Activated naive CD8-positive, alpha-beta T cell treated with anti-CD3 and anti-CD28 coated beads, Interleukin-2, amount 50 U/mL, for 24 hours (primary cell): ENCODE measurements around the gene CALN1.

Source experiments
- ATAC-seq: fragments of 150-1000 bp; cut with Tn5 transposase; one replicate; pipeline ENCODE4 v1.10.0; 2021
- DNase-seq: peaks from one replicate; pipeline ENCODE4 v3.0.0; 2021
- H3K27ac Mint-ChIP-seq: one replicate; pipeline ENCODE4 v1.8.0; 2021; ENCODE audit warnings: mild to moderate bottlenecking, mixed read lengths
- H3K27me3 Mint-ChIP-seq: one replicate; pipeline ENCODE4 v1.8.0; 2021; ENCODE audit warnings: mixed read lengths
- H3K36me3 Mint-ChIP-seq: one replicate; pipeline ENCODE4 v1.8.0; 2021; ENCODE audit warnings: low read depth, mixed read lengths
- H3K4me1 Mint-ChIP-seq: one replicate; pipeline ENCODE4 v1.8.0; 2021; ENCODE audit warnings: mixed read lengths
- H3K4me3 Mint-ChIP-seq: one replicate; pipeline ENCODE4 v1.8.0; 2021; ENCODE audit warnings: mild to moderate bottlenecking, moderate library complexity, mixed read lengths
- H3K9me3 Mint-ChIP-seq: one replicate; pipeline ENCODE4 v1.8.0; 2021; ENCODE audit warnings: mixed read lengths

CALN1 gene

GRCh38 chr7:71783779-71784178 is 628.4 kb downstream of the CALN1 start:
- peaks cover 5% of the 10 kb centered on the region for H3K36me3 Mint-ChIP-seq
- H3K4me1 Mint-ChIP-seq, result no peaks in the 10 kb centered on the region
- H3K27me3 Mint-ChIP-seq, result no peaks in the 10 kb centered on the region
- peaks cover 9% of the 10 kb centered on the region for H3K9me3 Mint-ChIP-seq
- H3K4me3 Mint-ChIP-seq, result no peak overlapping the region
- ATAC-seq, result no peak
- no peak for DNase-seq
- no peak overlapping the region for H3K27ac Mint-ChIP-seq

- Mint-ChIP-seq H3K4me3 (no peak overlapping the region), H3K27ac (no peak overlapping the region), H3K9me3 (no peaks in the 10 kb centered on the region), H3K27me3 (no peaks in the 10 kb centered on the region), H3K4me1 (no peaks in the 10 kb centered on the region), H3K36me3 (no peaks in the 10 kb centered on the region)
- ATAC-seq (no peak), DNase-seq (no peak)
These were observed 630.1 kb downstream of the CALN1 start for GRCh38 chr7:71782051-71782450.

GRCh38 chr7:71780282-71780681 is 631.9 kb downstream of the CALN1 start:
- no peak for ATAC-seq
- no peak for DNase-seq
- H3K4me1 Mint-ChIP-seq, result no peaks in the 10 kb centered on the region
- H3K4me3 Mint-ChIP-seq, result no peak overlapping the region
- H3K9me3 Mint-ChIP-seq, result no peaks in the 10 kb centered on the region
- no peak overlapping the region for H3K27ac Mint-ChIP-seq
- no peaks in the 10 kb centered on the region for H3K36me3 Mint-ChIP-seq
- no peaks in the 10 kb centered on the region for H3K27me3 Mint-ChIP-seq

GRCh38 chr7:71777278-71777677 is 634.9 kb downstream of the CALN1 start:
- Mint-ChIP-seq H3K27me3 (no peaks in the 10 kb centered on the region), H3K9me3 (no peaks in the 10 kb centered on the region)
- no peak for DNase-seq

GRCh38 chr7:71776726-71777125 is 635.4 kb downstream of the CALN1 start:
- H3K4me3 Mint-ChIP-seq, result no peak overlapping the region
- DNase-seq (no peak), ATAC-seq (no peak)
- no peaks in the 10 kb centered on the region for H3K36me3 Mint-ChIP-seq
- no peaks in the 10 kb centered on the region for H3K4me1 Mint-ChIP-seq
- H3K27ac Mint-ChIP-seq, result no peak overlapping the region
- H3K27me3 Mint-ChIP-seq, result no peaks in the 10 kb centered on the region
- no peaks in the 10 kb centered on the region for H3K9me3 Mint-ChIP-seq

More at GRCh38 chr7:71777278-71777677, 634.9 kb downstream of the CALN1 start:
- Mint-ChIP-seq H3K4me1 (no peaks in the 10 kb centered on the region), H3K36me3 (no peaks in the 10 kb centered on the region), H3K4me3 (no peak overlapping the region), H3K27ac (no peak overlapping the region)
- no peak for ATAC-seq

- no peaks in the 10 kb centered on the region for H3K36me3 Mint-ChIP-seq
- no peaks in the 10 kb centered on the region for H3K27me3 Mint-ChIP-seq
- H3K27ac Mint-ChIP-seq, result no peak overlapping the region
- H3K9me3 Mint-ChIP-seq, result no peaks in the 10 kb centered on the region
- H3K4me3 Mint-ChIP-seq, result no peak overlapping the region
- no peaks in the 10 kb centered on the region for H3K4me1 Mint-ChIP-seq
- no peak for ATAC-seq
- DNase-seq, result no peak
These were observed 636.5 kb downstream of the CALN1 start for GRCh38 chr7:71775648-71776047.

- Mint-ChIP-seq H3K36me3 (no peaks in the 10 kb centered on the region), H3K27ac (no peak overlapping the region), H3K4me3 (no peak overlapping the region), H3K9me3 (no peaks in the 10 kb centered on the region), H3K27me3 (no peaks in the 10 kb centered on the region), H3K4me1 (no peaks in the 10 kb centered on the region)
- ATAC-seq (no peak), DNase-seq (no peak)
These were observed 639.4 kb downstream of the CALN1 start for GRCh38 chr7:71772779-71773178.

- Mint-ChIP-seq H3K27ac (no peak overlapping the region), H3K4me3 (no peak overlapping the region), H3K9me3 (no peaks in the 10 kb centered on the region), H3K4me1 (no peaks in the 10 kb centered on the region), H3K36me3 (no peaks in the 10 kb centered on the region), H3K27me3 (no peaks in the 10 kb centered on the region)
- DNase-seq, result no peak
- ATAC-seq, result no peak
These were observed 641.8 kb downstream of the CALN1 start for GRCh38 chr7:71770269-71770907.

- ATAC-seq, result no peak
- no peak for DNase-seq
- peaks cover 3% of the 10 kb centered on the region for H3K9me3 Mint-ChIP-seq
- no peaks in the 10 kb centered on the region for H3K27me3 Mint-ChIP-seq
- no peak overlapping the region for H3K27ac Mint-ChIP-seq
- H3K4me3 Mint-ChIP-seq, result no peak overlapping the region
- H3K4me1 Mint-ChIP-seq, result no peaks in the 10 kb centered on the region
- no peaks in the 10 kb centered on the region for H3K36me3 Mint-ChIP-seq
These were observed 642.8 kb downstream of the CALN1 start for GRCh38 chr7:71769326-71769725.

- H3K36me3 Mint-ChIP-seq, result no peaks in the 10 kb centered on the region
- H3K27me3 Mint-ChIP-seq, result no peaks in the 10 kb centered on the region
- no peak for DNase-seq
- no peak for ATAC-seq
- H3K4me1 Mint-ChIP-seq, result no peaks in the 10 kb centered on the region
- H3K27ac Mint-ChIP-seq, result no peak overlapping the region
- H3K4me3 Mint-ChIP-seq, result no peak overlapping the region
- peaks cover 3% of the 10 kb centered on the region for H3K9me3 Mint-ChIP-seq
These were observed 643.7 kb downstream of the CALN1 start for GRCh38 chr7:71768450-71768849.

GRCh38 chr7:71766016-71766415 is 646.1 kb downstream of the CALN1 start:
- no peak overlapping the region for H3K27ac Mint-ChIP-seq
- H3K27me3 Mint-ChIP-seq, result no peaks in the 10 kb centered on the region
- ATAC-seq (no peak), DNase-seq (no peak)
- H3K9me3 Mint-ChIP-seq, result peaks cover 19% of the 10 kb centered on the region
- H3K4me1 Mint-ChIP-seq, result no peaks in the 10 kb centered on the region
- H3K4me3 Mint-ChIP-seq, result no peak overlapping the region
- no peaks in the 10 kb centered on the region for H3K36me3 Mint-ChIP-seq

GRCh38 chr7:71761336-71761735 is 650.8 kb downstream of the CALN1 start:
- H3K4me1 Mint-ChIP-seq, result no peaks in the 10 kb centered on the region
- H3K36me3 Mint-ChIP-seq, result no peaks in the 10 kb centered on the region

GRCh38 chr7:71754828-71755227 is 657.3 kb downstream of the CALN1 start:
- Mint-ChIP-seq H3K4me3 (no peak overlapping the region), H3K9me3 (peaks cover 16% of the 10 kb centered on the region)

More at GRCh38 chr7:71761336-71761735, 650.8 kb downstream of the CALN1 start:
- DNase-seq (no peak), ATAC-seq (no peak)
- Mint-ChIP-seq H3K27me3 (peaks cover 1% of the 10 kb centered on the region), H3K4me3 (no peak overlapping the region), H3K9me3 (peaks cover 31% of the 10 kb centered on the region), H3K27ac (no peak overlapping the region)

GRCh38 chr7:71753956-71754664 is 658.0 kb downstream of the CALN1 start:
- Mint-ChIP-seq H3K9me3 (peaks cover 17% of the 10 kb centered on the region), H3K27ac (no peak overlapping the region), H3K4me1 (no peaks in the 10 kb centered on the region), H3K27me3 (peaks cover 15% of the 10 kb centered on the region), H3K36me3 (no peaks in the 10 kb centered on the region), H3K4me3 (no peak overlapping the region)
- ATAC-seq, result no peak
- no peak for DNase-seq

More at GRCh38 chr7:71754828-71755227, 657.3 kb downstream of the CALN1 start:
- no peaks in the 10 kb centered on the region for H3K4me1 Mint-ChIP-seq
- DNase-seq (no peak), ATAC-seq (no peak)
- no peak overlapping the region for H3K27ac Mint-ChIP-seq
- no peaks in the 10 kb centered on the region for H3K36me3 Mint-ChIP-seq
- peaks cover 16% of the 10 kb centered on the region for H3K27me3 Mint-ChIP-seq

- ATAC-seq (no peak), DNase-seq (no peak)
- Mint-ChIP-seq H3K4me1 (no peaks in the 10 kb centered on the region), H3K27ac (no peak overlapping the region), H3K4me3 (no peak overlapping the region), H3K36me3 (no peaks in the 10 kb centered on the region), H3K27me3 (peaks cover 15% of the 10 kb centered on the region), H3K9me3 (peaks cover 18% of the 10 kb centered on the region)
These were observed 658.9 kb downstream of the CALN1 start for GRCh38 chr7:71753236-71753635.
